ENCODE results near the gene MILR1.

MILR1 gene

GRCh38 chr17:64504769-64505339, 55.9 kb downstream of the MILR1 start:
- DNase-seq, result no peak

GRCh38 chr17:64505340-64506200, 56.7 kb downstream of the MILR1 start:
- DNase-seq, result peak; percentile 86

GRCh38 chr17:64506201-64506575, 57.3 kb downstream of the MILR1 start, which contains the start of gene DDX5:
TSS of gene DDX5 (minus strand) at chr17:64506289. CDS start at chr17:64506119, 170 bp downstream.
- DNase-seq, result peak; percentile 98

GRCh38 chr17:64506576-64507412, 57.9 kb downstream of the MILR1 start, which contains the start of gene CEP95:
TSS of gene CEP95 (plus strand) at chr17:64506977. CDS start at chr17:64507098, 121 bp downstream.
- DNase-seq, result peak; percentile 96

- DNase-seq, result peak; percentile 44
Observed at GRCh38 chr17:64507413-64507782, 58.5 kb downstream of the MILR1 start.

GRCh38 chr17:64508683-64509082, 59.8 kb downstream of the MILR1 start:
- DNase-seq, result no peak

GRCh38 chr17:64509179-64509578, 60.3 kb downstream of the MILR1 start:
- DNase-seq, result no peak

- no peak for DNase-seq
Observed at GRCh38 chr17:64515419-64515818, 66.5 kb downstream of the MILR1 start.

- DNase-seq, result no peak
Observed at GRCh38 chr17:64515829-64516228, 66.9 kb downstream of the MILR1 start.
